PC-3 (cell line): ENCODE data around the gene POU3F3. TPM values are rescaled to one million over a fixed set of nuclear protein-coding genes. Genes with fewer than 3 reads are reported as not detected.

Experiments used
- ATAC-seq: fragments of 200-7000 bp; cut with Tn5 transposase; 2 replicates; pipeline ENCODE4 v1.9.1; 2020; ENCODE audit warnings: mild to moderate bottlenecking, moderate library complexity
- Bru-seq: library from RNA; stranded (reverse); fragments of 400-500 nt; gene quantifications from one replicate; lab custom pipeline; 2021; lab: Mats Ljungman, UMichigan
- BruChase-seq, 2 experiments: library from RNA; stranded (reverse); fragments of 400-500 nt; gene quantifications; one replicate each; lab custom pipeline; 2021; lab: Mats Ljungman, UMichigan
- BruUV-seq: library from RNA; stranded (reverse); fragments of 400-500 nt; replicated peaks from 2 replicates; lab custom pipeline; 2021; lab: Mats Ljungman, UMichigan
- CTCF ChIA-PET: fragments of 300-600 bp; sonication (Branson Sonifier 250); formaldehyde crosslinking; loops from one replicate; lab custom pipeline; 2022; ENCODE audit warnings: antibody characterized with exemption; lab: Charles Lee
- POLR2A ChIA-PET: fragments of 300-600 bp; sonication (Branson Sonifier 250); formaldehyde crosslinking; loops from one replicate; lab custom pipeline; 2022; ENCODE audit warnings: antibody characterized with exemption; ENCODE audit not compliant: unreplicated experiment; lab: Charles Lee
- DNase-seq: peaks from one replicate; pipeline ENCODE4 v3.0.0-alpha.2; 2015
- H2AFZ ChIP-seq: fragments of 300-600 bp; sonication (generic); 2 replicates; pipeline ENCODE4 v1.6.0; 2016; ENCODE audit warnings: antibody characterized with exemption, low read length
- H3F3A ChIP-seq: fragments of 300-600 bp; sonication (generic); one replicate; pipeline ENCODE4 v1.6.0; 2017; ENCODE audit warnings: antibody characterized with exemption, low read length, control low read depth, mild to moderate bottlenecking; ENCODE audit not compliant: unreplicated experiment
- H3K27ac ChIP-seq: fragments of 300-600 bp; sonication (generic); 2 replicates; pipeline ENCODE4 v1.5.1; 2016; ENCODE audit warnings: mild to moderate bottlenecking, low read length
- H3K27me3 ChIP-seq: fragments of 300-600 bp; sonication (generic); 2 replicates; pipeline ENCODE4 v1.6.1; 2016; ENCODE audit warnings: low read length, mixed read lengths
- H3K36me3 ChIP-seq: fragments of 300-600 bp; sonication (generic); 2 replicates; pipeline ENCODE4 v1.6.1; 2016; ENCODE audit warnings: low read depth, mixed run types, low read length, mixed read lengths
- H3K4me1 ChIP-seq: fragments of 300-600 bp; sonication (generic); 2 replicates; pipeline ENCODE4 v1.5.1; 2016; ENCODE audit warnings: low read length; ENCODE audit not compliant: insufficient read depth
- H3K4me2 ChIP-seq: fragments of 300-600 bp; sonication (generic); 2 replicates; pipeline ENCODE4 v1.6.0; 2016; ENCODE audit warnings: low read length
- H3K4me3 ChIP-seq: fragments of 300-600 bp; sonication (generic); 2 replicates; pipeline ENCODE4 v1.5.1; 2016; ENCODE audit warnings: mild to moderate bottlenecking, low read length, mixed read lengths
- H3K79me2 ChIP-seq: fragments of 300-600 bp; sonication (generic); 2 replicates; pipeline ENCODE4 v1.6.1; 2017; ENCODE audit warnings: low read length, mixed read lengths
- H3K9ac ChIP-seq: fragments of 300-600 bp; sonication (generic); 2 replicates; pipeline ENCODE4 v1.6.0; 2016; ENCODE audit warnings: mild to moderate bottlenecking, low read length
- H3K9me2 ChIP-seq: fragments of 300-600 bp; sonication (generic); replicated peaks from 2 replicates; pipeline ENCODE4 v1.6.1; 2016; ENCODE audit warnings: mixed run types, low read length, mixed read lengths
- H3K9me3 ChIP-seq: fragments of 300-600 bp; sonication (generic); 2 replicates; pipeline ENCODE4 v1.6.1; 2016; ENCODE audit warnings: low read length, mixed read lengths
- H4K20me1 ChIP-seq: fragments of 300-600 bp; sonication (generic); 2 replicates; pipeline ENCODE4 v1.6.1; 2016; ENCODE audit warnings: low read length, mixed read lengths
- CTCF ChIP-seq: fragments of 300-600 bp; sonication (generic); conservative IDR thresholded peaks from 2 replicates; pipeline ENCODE4 v1.5.1; 2017; ENCODE audit warnings: antibody characterized with exemption, low read depth, mild to moderate bottlenecking, low read length
- EZH2 ChIP-seq: fragments of 300-600 bp; sonication (generic); IDR thresholded peaks from one replicate; pipeline ENCODE4 v1.6.1; 2017; ENCODE audit warnings: antibody characterized with exemption, mild to moderate bottlenecking, low read length; ENCODE audit not compliant: unreplicated experiment
- EZH2phosphoT487 ChIP-seq: fragments of 300-600 bp; sonication (generic); IDR thresholded peaks from 2 replicates; pipeline ENCODE4 v1.6.1; 2018; ENCODE audit warnings: mild to moderate bottlenecking, antibody characterized with exemption, low read length, borderline replicate concordance
- intact Hi-C: fragments of 100-400 bp; cut with micrococcal nuclease; formaldehyde crosslinking; loops from 2 replicates; pipeline ENCODE4 v1.9.0; 2023
- long read RNA-seq: library from polyadenylated mRNA; unstranded; transcript quantifications from one replicate; pipeline ENCODE4 v2.0.0, GENCODE V29; 2021; ENCODE audit not compliant: unreplicated experiment
- total RNA-seq: library from RNA; depleted of rRNA; stranded (reverse); fragments of >200 nt; gene quantifications from 2 replicates; pipeline ENCODE4 v1.2.3, GENCODE V29; 2014; rRNA removed

Gene POU3F3
- total RNA-seq (not detected in 2 replicates), Bru-seq, nascent RNA (not detected), BruChase-seq, experiment 1, labeled RNA remaining after a 6-hour chase (not detected), BruChase-seq, experiment 2, labeled RNA remaining after a 2-hour chase (not detected)
- long read RNA-seq = 0 reads

- Histone ChIP-seq H3K27me3 (peaks cover 56% of the 10 kb centered on the region), H3F3A (no peaks in the 10 kb centered on the region), H2AFZ (no peak within 1 kb of the TSS), H3K4me3 (peak within 1 kb of the TSS; percentile 54), H3K79me2 (no peaks in the 10 kb centered on the region), H3K4me2 (peak within 1 kb of the TSS; percentile 74), H3K9ac (no peak within 1 kb of the TSS), H3K36me3 (no peaks in the 10 kb centered on the region), H3K4me1 (peaks cover 4% of the 10 kb centered on the region; the same call in 1 of the 2 replicates), H3K9me3 (no peaks in the 10 kb centered on the region), H4K20me1 (no peaks in the 10 kb centered on the region), H3K9me2 (no peaks in the 10 kb centered on the region), H3K27ac (no peak within 1 kb of the TSS)
- POLR2A ChIA-PET = no interaction called here
- no peak for TF ChIP-seq CTCF
- TF ChIP-seq EZH2phosphoT487 = no peak
- TF ChIP-seq EZH2 = no peak
- BruUV-seq = no TSS peak
- ATAC-seq = no peak
- intact Hi-C loops = no loop called here
- no peak for DNase-seq
- CTCF ChIA-PET = no interaction called here
These were observed at the start of gene POU3F3 for GRCh38 chr2:104853534-104854497. Gene POU3F3 (plus strand): TSS chr2:104854115. CDS start chr2:104855511, 1,396 bp downstream.

GRCh38 chr2:104804148-104804890, 49.6 kb upstream of the POU3F3 start:
- no TSS peak for BruUV-seq
- no peaks in the 10 kb centered on the region for H3K36me3 ChIP-seq
- TF ChIP-seq EZH2phosphoT487 = no peak
- TF ChIP-seq CTCF = no peak
- TF ChIP-seq EZH2 = no peak
- CTCF ChIA-PET = no interaction called here
- POLR2A ChIA-PET = no interaction called here
- no peak overlapping the region for H3K27ac ChIP-seq
- no peaks in the 10 kb centered on the region for H3K79me2 ChIP-seq
- intact Hi-C loops = no loop called here
- H3F3A ChIP-seq = no peaks in the 10 kb centered on the region
- no peak overlapping the region for H3K4me2 ChIP-seq
- ATAC-seq (no peak), DNase-seq (no peak)
- peaks cover 11% of the 10 kb centered on the region for H3K27me3 ChIP-seq
- no peak overlapping the region for H3K4me3 ChIP-seq
- H3K9me2 ChIP-seq = no peaks in the 10 kb centered on the region
- no peaks in the 10 kb centered on the region for H3K4me1 ChIP-seq
- no peaks in the 10 kb centered on the region for H3K9me3 ChIP-seq
- H4K20me1 ChIP-seq = no peaks in the 10 kb centered on the region
- H2AFZ ChIP-seq = no peak overlapping the region
- no peak overlapping the region for H3K9ac ChIP-seq
